K562 (cell line): Measurements from ENCODE around the gene PRICKLE2.

Experiments
- FOSL1 ChIP-seq: fragments of 200-800 bp; sonication (Bioruptor generic); conservative IDR thresholded peaks from 2 replicates; pipeline ENCODE4 v1.6.1; 2016; ENCODE audit warnings: missing genetic modification characterization, missing compliant biosample characterization
- MAFG ChIP-seq: fragments of 450-650 bp; conservative IDR thresholded peaks from 2 replicates; pipeline ENCODE4 v1.6.1; 2016; ENCODE audit warnings: missing genetic modification characterization, missing compliant biosample characterization
- MCM7 ChIP-seq, 2 experiments: fragments of 450-650 bp; IDR thresholded peaks; 2 replicates each; pipeline ENCODE4 v1.6.1; 2016 to 2018
- NCOA1 ChIP-seq: fragments of 450-650 bp; IDR thresholded peaks from 2 replicates; pipeline ENCODE4 v1.6.1; 2016; ENCODE audit warnings: low read depth
- NR1H2 ChIP-seq: sonication (generic); formaldehyde crosslinking; IDR thresholded peaks from 2 replicates; pipeline ENCODE4 v1.4.0; 2020; ENCODE audit warnings: mild to moderate bottlenecking, missing genetic modification reagents
- POLR2AphosphoS5 ChIP-seq: IDR thresholded peaks from 2 replicates; pipeline ENCODE4 v1.6.1; 2011; ENCODE audit warnings: mild to moderate bottlenecking, low read depth, low read length, moderate library complexity; ENCODE audit not compliant: control insufficient read depth, insufficient read depth
- PRPF4 ChIP-seq: fragments of 200-400 bp; formaldehyde crosslinking; IDR thresholded peaks from one replicate; pipeline ENCODE4 v1.6.1; 2017; ENCODE audit warnings: low read length, low read depth, mild to moderate bottlenecking; ENCODE audit not compliant: insufficient read depth, poor library complexity, severe bottlenecking
- RBBP5 ChIP-seq: fragments of 200-600 bp; sonication (generic); IDR thresholded peaks from 2 replicates; pipeline ENCODE4 v1.6.1; 2012; ENCODE audit warnings: borderline replicate concordance, mild to moderate bottlenecking, low read length, control low read depth, inconsistent platforms; ENCODE audit not compliant: insufficient read depth, poor library complexity, severe bottlenecking
- SREBF2 ChIP-seq: sonication (generic); formaldehyde crosslinking; IDR thresholded peaks from 2 replicates; pipeline ENCODE4 v1.4.0; 2020; ENCODE audit warnings: mild to moderate bottlenecking, missing genetic modification reagents
- TRIM24 ChIP-seq, 2 experiments: fragments of 450-650 bp; IDR thresholded peaks; 2 replicates each; pipeline ENCODE4 v1.6.1; 2016
- ZNF785 ChIP-seq: fragments of 250-450 bp; sonication (Bioruptor Pico); IDR thresholded peaks from 2 replicates; pipeline ENCODE4 v1.4.0; 2020; ENCODE audit warnings: mild to moderate bottlenecking
- TF ChIP-seq, protein P1 (sequence below): fragments of 200-800 bp; sonication (Bioruptor generic); IDR thresholded peaks from 2 replicates; pipeline ENCODE4 v1.6.1; 2016; ENCODE audit warnings: missing genetic modification characterization, missing compliant biosample characterization
- TF ChIP-seq, protein P2 (sequence below): fragments of 250-450 bp; sonication (Bioruptor Pico); IDR thresholded peaks from 2 replicates; pipeline ENCODE4 v1.4.0; 2020; ENCODE audit warnings: mild to moderate bottlenecking

DNA sequence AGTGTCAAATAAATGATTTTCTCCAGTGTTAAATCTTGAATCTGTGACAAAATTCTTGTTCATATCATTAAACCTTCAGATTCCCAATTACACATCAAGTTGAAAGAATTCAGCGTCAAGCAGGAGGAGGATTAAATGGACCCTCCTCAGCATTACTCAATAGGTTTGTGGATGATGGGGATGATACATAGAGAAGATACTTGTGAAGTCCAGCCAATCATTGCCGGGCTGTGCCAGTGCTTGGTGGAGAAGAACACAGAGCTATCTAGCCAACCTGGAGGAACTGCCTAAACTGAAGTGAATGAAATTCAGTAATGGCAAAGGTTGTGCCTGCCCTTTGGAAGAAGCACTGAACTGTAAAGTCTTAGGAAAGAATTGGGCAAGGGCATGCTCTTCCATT lies 47.0 kb upstream of the PRICKLE2 start:
- TF ChIP-seq TRIM24 (IDR thresholded peaks at IDR 0.05) = no peak
- no peak for TF ChIP-seq NR1H2 (CRISPR knock-in tag)
- TF ChIP-seq MCM7 (IDR thresholded peaks at IDR 0.05) = no peak
- no peak for TF ChIP-seq POLR2AphosphoS5
- TF ChIP-seq MAFG (tag) = no peak
- TF ChIP-seq FOSL1 (tag) = no peak
- no peak for TF ChIP-seq PRPF4
- TF ChIP-seq ZNF785 (CRISPR knock-in tag) = no peak
- no peak for TF ChIP-seq RBBP5
- TF ChIP-seq, protein P1, sequence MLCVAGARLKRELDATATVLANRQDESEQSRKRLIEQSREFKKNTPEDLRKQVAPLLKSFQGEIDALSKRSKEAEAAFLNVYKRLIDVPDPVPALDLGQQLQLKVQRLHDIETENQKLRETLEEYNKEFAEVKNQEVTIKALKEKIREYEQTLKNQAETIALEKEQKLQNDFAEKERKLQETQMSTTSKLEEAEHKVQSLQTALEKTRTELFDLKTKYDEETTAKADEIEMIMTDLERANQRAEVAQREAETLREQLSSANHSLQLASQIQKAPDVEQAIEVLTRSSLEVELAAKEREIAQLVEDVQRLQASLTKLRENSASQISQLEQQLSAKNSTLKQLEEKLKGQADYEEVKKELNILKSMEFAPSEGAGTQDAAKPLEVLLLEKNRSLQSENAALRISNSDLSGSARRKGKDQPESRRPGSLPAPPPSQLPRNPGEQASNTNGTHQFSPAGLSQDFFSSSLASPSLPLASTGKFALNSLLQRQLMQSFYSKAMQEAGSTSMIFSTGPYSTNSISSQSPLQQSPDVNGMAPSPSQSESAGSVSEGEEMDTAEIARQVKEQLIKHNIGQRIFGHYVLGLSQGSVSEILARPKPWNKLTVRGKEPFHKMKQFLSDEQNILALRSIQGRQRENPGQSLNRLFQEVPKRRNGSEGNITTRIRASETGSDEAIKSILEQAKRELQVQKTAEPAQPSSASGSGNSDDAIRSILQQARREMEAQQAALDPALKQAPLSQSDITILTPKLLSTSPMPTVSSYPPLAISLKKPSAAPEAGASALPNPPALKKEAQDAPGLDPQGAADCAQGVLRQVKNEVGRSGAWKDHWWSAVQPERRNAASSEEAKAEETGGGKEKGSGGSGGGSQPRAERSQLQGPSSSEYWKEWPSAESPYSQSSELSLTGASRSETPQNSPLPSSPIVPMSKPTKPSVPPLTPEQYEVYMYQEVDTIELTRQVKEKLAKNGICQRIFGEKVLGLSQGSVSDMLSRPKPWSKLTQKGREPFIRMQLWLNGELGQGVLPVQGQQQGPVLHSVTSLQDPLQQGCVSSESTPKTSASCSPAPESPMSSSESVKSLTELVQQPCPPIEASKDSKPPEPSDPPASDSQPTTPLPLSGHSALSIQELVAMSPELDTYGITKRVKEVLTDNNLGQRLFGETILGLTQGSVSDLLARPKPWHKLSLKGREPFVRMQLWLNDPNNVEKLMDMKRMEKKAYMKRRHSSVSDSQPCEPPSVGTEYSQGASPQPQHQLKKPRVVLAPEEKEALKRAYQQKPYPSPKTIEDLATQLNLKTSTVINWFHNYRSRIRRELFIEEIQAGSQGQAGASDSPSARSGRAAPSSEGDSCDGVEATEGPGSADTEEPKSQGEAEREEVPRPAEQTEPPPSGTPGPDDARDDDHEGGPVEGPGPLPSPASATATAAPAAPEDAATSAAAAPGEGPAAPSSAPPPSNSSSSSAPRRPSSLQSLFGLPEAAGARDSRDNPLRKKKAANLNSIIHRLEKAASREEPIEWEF (CRISPR knock-in tag) = no peak
- TF ChIP-seq, protein P2, sequence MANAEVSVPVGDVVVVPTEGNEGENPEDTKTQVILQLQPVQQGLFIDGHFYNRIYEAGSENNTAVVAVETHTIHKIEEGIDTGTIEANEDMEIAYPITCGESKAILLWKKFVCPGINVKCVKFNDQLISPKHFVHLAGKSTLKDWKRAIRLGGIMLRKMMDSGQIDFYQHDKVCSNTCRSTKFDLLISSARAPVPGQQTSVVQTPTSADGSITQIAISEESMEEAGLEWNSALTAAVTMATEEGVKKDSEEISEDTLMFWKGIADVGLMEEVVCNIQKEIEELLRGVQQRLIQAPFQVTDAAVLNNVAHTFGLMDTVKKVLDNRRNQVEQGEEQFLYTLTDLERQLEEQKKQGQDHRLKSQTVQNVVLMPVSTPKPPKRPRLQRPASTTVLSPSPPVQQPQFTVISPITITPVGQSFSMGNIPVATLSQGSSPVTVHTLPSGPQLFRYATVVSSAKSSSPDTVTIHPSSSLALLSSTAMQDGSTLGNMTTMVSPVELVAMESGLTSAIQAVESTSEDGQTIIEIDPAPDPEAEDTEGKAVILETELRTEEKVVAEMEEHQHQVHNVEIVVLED (CRISPR knock-in tag) = no peak
- TF ChIP-seq SREBF2 = no peak
- no peak for TF ChIP-seq NCOA1
